ENCODE results near the gene KHK.

Gene KHK

GRCh38 chr2:27091746-27092695, 5.4 kb downstream of the KHK start:
- no peaks in the 10 kb centered on the region for H3K36me3 Mint-ChIP-seq (ENCODE audit: low read depth)
- no peak overlapping the region for H3K27ac Mint-ChIP-seq
- H3K9me3 Mint-ChIP-seq, result no peaks in the 10 kb centered on the region
- H3K4me1 Mint-ChIP-seq, result peaks cover 40% of the 10 kb centered on the region
- TF ChIP-seq, protein P1, sequence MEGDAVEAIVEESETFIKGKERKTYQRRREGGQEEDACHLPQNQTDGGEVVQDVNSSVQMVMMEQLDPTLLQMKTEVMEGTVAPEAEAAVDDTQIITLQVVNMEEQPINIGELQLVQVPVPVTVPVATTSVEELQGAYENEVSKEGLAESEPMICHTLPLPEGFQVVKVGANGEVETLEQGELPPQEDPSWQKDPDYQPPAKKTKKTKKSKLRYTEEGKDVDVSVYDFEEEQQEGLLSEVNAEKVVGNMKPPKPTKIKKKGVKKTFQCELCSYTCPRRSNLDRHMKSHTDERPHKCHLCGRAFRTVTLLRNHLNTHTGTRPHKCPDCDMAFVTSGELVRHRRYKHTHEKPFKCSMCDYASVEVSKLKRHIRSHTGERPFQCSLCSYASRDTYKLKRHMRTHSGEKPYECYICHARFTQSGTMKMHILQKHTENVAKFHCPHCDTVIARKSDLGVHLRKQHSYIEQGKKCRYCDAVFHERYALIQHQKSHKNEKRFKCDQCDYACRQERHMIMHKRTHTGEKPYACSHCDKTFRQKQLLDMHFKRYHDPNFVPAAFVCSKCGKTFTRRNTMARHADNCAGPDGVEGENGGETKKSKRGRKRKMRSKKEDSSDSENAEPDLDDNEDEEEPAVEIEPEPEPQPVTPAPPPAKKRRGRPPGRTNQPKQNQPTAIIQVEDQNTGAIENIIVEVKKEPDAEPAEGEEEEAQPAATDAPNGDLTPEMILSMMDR (IDR thresholded peaks at IDR 0.05), result no peak
- no peak for DNase-seq
- H3K27me3 Mint-ChIP-seq (ENCODE audit: low read depth, poor library complexity), result peaks cover 42% of the 10 kb centered on the region
- H3K4me3 Mint-ChIP-seq, result peak overlapping the region; percentile 9

DNA sequence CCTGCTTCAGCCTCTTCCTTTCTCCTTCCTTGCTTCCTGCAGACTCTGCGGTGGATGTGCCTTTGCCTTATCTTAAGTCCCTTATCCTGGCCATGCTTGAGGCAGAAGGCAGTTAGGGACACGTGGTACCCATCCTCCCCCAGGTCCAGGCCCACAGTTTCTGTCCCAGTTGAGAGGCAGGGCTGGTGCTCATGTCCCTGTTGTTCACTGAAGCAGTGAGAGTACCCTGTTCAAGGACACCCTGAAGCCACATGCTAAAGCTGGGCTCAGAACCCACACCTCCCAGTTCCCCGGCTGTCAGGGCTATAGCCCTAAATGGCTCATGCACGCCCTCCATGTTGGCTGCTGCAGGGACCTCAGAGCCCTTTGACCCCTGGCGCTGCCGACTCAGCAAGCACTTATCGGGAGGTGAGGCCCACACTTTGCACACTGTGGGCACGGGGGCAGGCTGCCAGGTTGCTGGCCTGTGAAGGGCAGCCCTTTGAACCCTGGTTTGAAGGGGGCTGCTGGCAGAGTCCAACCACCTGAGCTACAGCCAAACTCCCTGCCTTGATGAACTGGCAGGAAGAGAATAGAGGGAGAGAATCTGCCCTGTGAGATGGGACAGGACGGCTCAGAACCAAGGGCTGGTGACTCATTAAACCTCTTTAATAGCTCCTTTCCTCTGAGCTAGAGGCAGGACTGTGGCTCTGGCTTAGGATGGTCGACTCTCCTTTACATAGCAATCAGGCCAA, 6.3 kb downstream of the KHK start:
- Mint-ChIP-seq H3K27ac (no peak overlapping the region), H3K4me3 (no peak overlapping the region), H3K36me3 (ENCODE audit: low read depth) (no peaks in the 10 kb centered on the region), H3K27me3 (ENCODE audit: low read depth, poor library complexity) (peaks cover 34% of the 10 kb centered on the region), H3K9me3 (no peaks in the 10 kb centered on the region), H3K4me1 (peaks cover 32% of the 10 kb centered on the region)
- DNase-seq, result no peak
- TF ChIP-seq, protein P1 (IDR thresholded peaks at IDR 0.05), result no peak

DNA sequence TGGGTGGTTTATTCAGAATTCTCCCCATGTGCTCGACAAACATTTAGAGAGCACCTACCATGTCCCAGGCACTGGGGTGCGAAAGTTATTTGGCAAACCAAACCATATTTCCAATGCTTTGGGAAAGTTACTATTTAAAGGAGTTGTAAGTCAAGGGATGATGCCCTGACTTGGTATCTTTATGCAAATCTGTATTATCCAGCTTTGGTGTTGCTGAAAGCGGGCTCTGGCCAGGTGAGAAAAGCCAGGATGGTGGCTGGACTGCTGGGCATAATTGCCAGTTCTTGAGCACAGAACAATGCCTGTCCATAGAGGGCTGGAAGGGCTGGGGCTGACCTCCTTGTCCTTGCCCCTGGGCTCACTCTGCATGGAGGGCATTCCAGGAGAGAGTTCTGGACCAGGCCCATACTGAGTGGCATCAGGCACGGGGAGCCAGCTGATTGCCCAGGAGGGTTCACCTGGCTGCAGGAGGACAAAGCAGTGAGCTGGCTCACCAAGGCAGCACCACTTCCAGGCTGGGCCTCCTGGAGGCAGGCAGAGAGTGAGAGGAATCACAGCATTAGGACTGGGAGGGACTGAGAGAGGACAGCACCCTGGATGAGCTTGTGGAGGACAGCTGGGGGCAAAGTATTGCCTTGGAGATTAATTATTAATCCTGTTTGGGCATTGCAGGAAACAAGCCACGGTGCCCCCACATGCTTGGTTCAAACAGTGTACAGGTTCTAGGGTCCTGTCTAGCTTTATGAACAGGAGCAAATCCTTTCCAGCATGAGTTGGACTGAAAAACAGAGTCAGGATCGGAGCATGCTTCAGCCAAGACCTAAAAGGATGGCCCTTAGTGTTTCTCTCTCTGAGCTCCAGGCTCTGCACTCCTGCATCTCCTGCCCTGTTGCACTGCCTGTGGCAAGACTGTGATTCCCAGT, 7.1 kb downstream of the KHK start:
- no peaks in the 10 kb centered on the region for H3K36me3 Mint-ChIP-seq (ENCODE audit: low read depth)
- peaks cover 28% of the 10 kb centered on the region for H3K27me3 Mint-ChIP-seq (ENCODE audit: low read depth, poor library complexity)
- H3K27ac Mint-ChIP-seq, result no peak overlapping the region
- DNase-seq, result no peak
- H3K9me3 Mint-ChIP-seq, result no peaks in the 10 kb centered on the region
- H3K4me3 Mint-ChIP-seq, result no peak overlapping the region
- TF ChIP-seq, protein P1 (IDR thresholded peaks at IDR 0.05), result no peak
- H3K4me1 Mint-ChIP-seq, result peaks cover 33% of the 10 kb centered on the region

GRCh38 chr2:27094353-27094984, 7.9 kb downstream of the KHK start:
- Mint-ChIP-seq H3K9me3 (no peaks in the 10 kb centered on the region), H3K27me3 (ENCODE audit: low read depth, poor library complexity) (peaks cover 26% of the 10 kb centered on the region), H3K27ac (no peak overlapping the region), H3K36me3 (ENCODE audit: low read depth) (no peaks in the 10 kb centered on the region), H3K4me3 (no peak overlapping the region), H3K4me1 (peaks cover 37% of the 10 kb centered on the region)
- TF ChIP-seq, protein P1 (IDR thresholded peaks at IDR 0.05), result no peak
- DNase-seq, result no peak

- DNase-seq, result no peak
- no peaks in the 10 kb centered on the region for H3K9me3 Mint-ChIP-seq
- no peak overlapping the region for H3K4me3 Mint-ChIP-seq
- H3K4me1 Mint-ChIP-seq, result peaks cover 44% of the 10 kb centered on the region
- H3K27me3 Mint-ChIP-seq (ENCODE audit: low read depth, poor library complexity), result peaks cover 26% of the 10 kb centered on the region
- no peaks in the 10 kb centered on the region for H3K36me3 Mint-ChIP-seq (ENCODE audit: low read depth)
- TF ChIP-seq, protein P1 (IDR thresholded peaks at IDR 0.05), result no peak
- H3K27ac Mint-ChIP-seq, result no peak overlapping the region
These were observed 8.8 kb downstream of the KHK start for GRCh38 chr2:27095427-27095744.

Data from nephron progenitor cell (in vitro differentiated cells).